GM12878 (cell line): ENCODE data around the gene TNP2.

Experiments used
- BACH1 ChIP-seq: fragments of 450-650 bp; IDR thresholded peaks from 2 replicates; pipeline ENCODE4 v1.6.1; 2017; ENCODE audit warnings: mild to moderate bottlenecking, borderline replicate concordance
- EGR1 ChIP-seq, 2 experiments: IDR thresholded peaks; 1 replicate in 1 of 2; 2 replicates in 1 of 2; pipeline ENCODE4 v1.6.1; 2011 to 2012; ENCODE audit warnings: low read depth in 2 of 2, low read length in 2 of 2, borderline replicate concordance in 1 of 2, mild to moderate bottlenecking in 1 of 2, moderate library complexity in 1 of 2
- EZH2 ChIP-seq: IDR thresholded peaks from 2 replicates; pipeline ENCODE4 v1.6.1; 2012; ENCODE audit warnings: low read depth, mild to moderate bottlenecking, control low read depth, inconsistent platforms, low read length, borderline replicate concordance; ENCODE audit not compliant: control insufficient read depth
- POLR2A ChIP-seq: IDR thresholded peaks from 2 replicates; pipeline ENCODE4 v1.6.1; 2011; ENCODE audit warnings: low read depth, mild to moderate bottlenecking, low read length
- RAD21 ChIP-seq: IDR thresholded peaks from 2 replicates; pipeline ENCODE4 v1.6.1; 2011; ENCODE audit warnings: mild to moderate bottlenecking, low read depth, low read length, moderate library complexity; ENCODE audit not compliant: insufficient read depth
- SREBF1 ChIP-seq: IDR thresholded peaks from 2 replicates; pipeline ENCODE4 v1.6.1; 2012; ENCODE audit warnings: mild to moderate bottlenecking, low read length
- STAT3 ChIP-seq: IDR thresholded peaks from 2 replicates; pipeline ENCODE4 v1.6.1; 2011; ENCODE audit warnings: low read depth, low read length, improper control_type of control experiment
- YY1 ChIP-seq: IDR thresholded peaks from 2 replicates; pipeline ENCODE4 v1.6.1; 2011; ENCODE audit warnings: low read depth, mild to moderate bottlenecking, low read length
- TF ChIP-seq, protein P1 (sequence below), 3 experiments: IDR thresholded peaks in 2 of 3; conservative IDR thresholded peaks in 1 of 3; 2 replicates each; pipeline ENCODE4 v1.5.1; 2011; ENCODE audit warnings: low read depth in 3 of 3, low read length in 3 of 3, mild to moderate bottlenecking in 3 of 3, control low read depth in 2 of 3, moderate library complexity in 2 of 3, inconsistent platforms in 1 of 3, mixed read lengths in 1 of 3; ENCODE audit not compliant: control insufficient read depth in 2 of 3, insufficient read depth in 1 of 3; ENCODE audit errors: extremely low read depth in 1 of 3

DNA sequence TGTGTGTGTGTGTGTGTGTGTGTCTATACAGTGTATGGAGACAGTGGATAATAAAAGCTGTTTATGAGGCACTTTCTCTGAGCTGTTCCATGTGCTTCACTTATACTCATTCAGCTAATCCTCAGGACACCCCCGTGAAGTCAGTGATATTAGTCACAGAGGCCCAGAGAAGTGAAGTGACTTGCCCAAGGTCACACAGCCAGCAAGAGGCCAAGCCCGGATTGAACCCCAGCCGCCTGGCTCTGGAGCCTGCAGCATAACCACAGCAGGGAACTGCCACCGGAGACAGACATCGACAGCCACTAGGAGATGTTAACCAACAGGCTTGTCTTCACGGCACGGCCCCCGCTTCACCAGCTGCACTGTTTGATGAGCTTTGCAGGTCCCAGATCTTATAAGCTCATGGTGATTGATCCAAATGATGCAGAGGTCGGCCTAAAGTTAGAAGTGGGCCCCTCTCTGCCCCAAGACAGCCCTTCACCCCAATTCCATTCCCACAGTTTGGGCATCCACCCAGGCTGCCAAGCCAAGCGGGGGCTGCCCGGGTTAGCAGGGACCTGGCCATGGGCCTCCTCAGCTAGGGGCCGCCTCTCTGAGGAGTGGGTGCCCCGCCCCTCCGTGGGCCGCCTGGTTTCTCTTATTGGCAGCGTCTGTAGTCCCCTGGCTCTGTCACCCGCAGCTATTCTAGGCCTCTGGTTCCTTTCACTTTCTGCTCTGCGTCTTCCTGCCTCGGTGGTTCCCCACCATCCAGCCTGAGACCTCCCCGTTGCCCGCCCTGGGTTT lies 44.0 kb downstream of the TNP2 start:
- TF ChIP-seq EZH2 (no peak), RAD21 (no peak), STAT3 (no peak), SREBF1 (0 out of 2 replicates have a peak, but pooled peaks have one; percentile 22), BACH1 (peak; percentile 18; the same call in 1 of the 2 replicates), POLR2A (peak; percentile 72), EGR1 (IDR thresholded peaks at IDR 0.05; ENCODE audit: borderline replicate concordance in 1 of 2, low read depth in 2 of 2, low read length in 2 of 2) (peak in 1 of 2 experiments; percentile 24; a peak in 2 of 3 replicates), YY1 (no peak)
- TF ChIP-seq, protein P1, sequence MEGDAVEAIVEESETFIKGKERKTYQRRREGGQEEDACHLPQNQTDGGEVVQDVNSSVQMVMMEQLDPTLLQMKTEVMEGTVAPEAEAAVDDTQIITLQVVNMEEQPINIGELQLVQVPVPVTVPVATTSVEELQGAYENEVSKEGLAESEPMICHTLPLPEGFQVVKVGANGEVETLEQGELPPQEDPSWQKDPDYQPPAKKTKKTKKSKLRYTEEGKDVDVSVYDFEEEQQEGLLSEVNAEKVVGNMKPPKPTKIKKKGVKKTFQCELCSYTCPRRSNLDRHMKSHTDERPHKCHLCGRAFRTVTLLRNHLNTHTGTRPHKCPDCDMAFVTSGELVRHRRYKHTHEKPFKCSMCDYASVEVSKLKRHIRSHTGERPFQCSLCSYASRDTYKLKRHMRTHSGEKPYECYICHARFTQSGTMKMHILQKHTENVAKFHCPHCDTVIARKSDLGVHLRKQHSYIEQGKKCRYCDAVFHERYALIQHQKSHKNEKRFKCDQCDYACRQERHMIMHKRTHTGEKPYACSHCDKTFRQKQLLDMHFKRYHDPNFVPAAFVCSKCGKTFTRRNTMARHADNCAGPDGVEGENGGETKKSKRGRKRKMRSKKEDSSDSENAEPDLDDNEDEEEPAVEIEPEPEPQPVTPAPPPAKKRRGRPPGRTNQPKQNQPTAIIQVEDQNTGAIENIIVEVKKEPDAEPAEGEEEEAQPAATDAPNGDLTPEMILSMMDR (IDR thresholded peaks at IDR 0.05 in 2 of 3, conservative IDR thresholded peaks at IDR 0.05 in 1 of 3; ENCODE audit: control insufficient read depth in 2 of 3, extremely low read depth in 1 of 3, insufficient read depth in 1 of 3, low read depth in 3 of 3, low read length in 3 of 3), result no peak
